Osteocyte (in vitro differentiated cells): ENCODE results near the gene PIMREG. TPM values are rescaled to one million over a fixed set of nuclear protein-coding genes. Genes with fewer than 3 reads are reported as not detected.

Source experiments
- DNase-seq: peaks from one replicate; pipeline ENCODE4 v3.0.0; 2021; ENCODE audit warnings: mixed read lengths; ENCODE audit not compliant: unreplicated experiment; ENCODE audit errors: extremely low spot score
- H3K27ac Mint-ChIP-seq: one replicate; pipeline ENCODE4 v1.8.0; 2021; ENCODE audit warnings: mild to moderate bottlenecking, mixed read lengths; ENCODE audit not compliant: unreplicated experiment
- H3K27me3 Mint-ChIP-seq: one replicate; pipeline ENCODE4 v1.8.0; 2021; ENCODE audit warnings: mixed read lengths; ENCODE audit not compliant: unreplicated experiment
- H3K36me3 Mint-ChIP-seq: one replicate; pipeline ENCODE4 v1.8.0; 2021; ENCODE audit warnings: mixed read lengths; ENCODE audit not compliant: unreplicated experiment
- H3K4me1 Mint-ChIP-seq: one replicate; pipeline ENCODE4 v1.8.0; 2021; ENCODE audit warnings: mixed read lengths; ENCODE audit not compliant: unreplicated experiment
- H3K4me3 Mint-ChIP-seq: one replicate; pipeline ENCODE4 v1.8.0; 2021; ENCODE audit warnings: mild to moderate bottlenecking, moderate library complexity, mixed read lengths; ENCODE audit not compliant: unreplicated experiment
- H3K9me3 Mint-ChIP-seq: one replicate; pipeline ENCODE4 v1.8.0; 2021; ENCODE audit warnings: mixed read lengths; ENCODE audit not compliant: unreplicated experiment
- total RNA-seq: library from RNA; stranded (reverse); gene quantifications from 2 replicates; pipeline ENCODE4 v1.2.1, GENCODE V29; 2021
- TF ChIP-seq, protein P1 (sequence below): fragments of 200-600 bp; sonication (generic); IDR thresholded peaks from 2 replicates; pipeline ENCODE4 v1.5.0; 2021; ENCODE audit warnings: antibody characterized with exemption, mild to moderate bottlenecking, moderate library complexity

The PIMREG gene
- total RNA-seq, 1 donor from 2014 or later, result 8.9 TPM

GRCh38 chr17:6496116-6496481 lies 51.8 kb downstream of the PIMREG start:
- TF ChIP-seq, protein P1, sequence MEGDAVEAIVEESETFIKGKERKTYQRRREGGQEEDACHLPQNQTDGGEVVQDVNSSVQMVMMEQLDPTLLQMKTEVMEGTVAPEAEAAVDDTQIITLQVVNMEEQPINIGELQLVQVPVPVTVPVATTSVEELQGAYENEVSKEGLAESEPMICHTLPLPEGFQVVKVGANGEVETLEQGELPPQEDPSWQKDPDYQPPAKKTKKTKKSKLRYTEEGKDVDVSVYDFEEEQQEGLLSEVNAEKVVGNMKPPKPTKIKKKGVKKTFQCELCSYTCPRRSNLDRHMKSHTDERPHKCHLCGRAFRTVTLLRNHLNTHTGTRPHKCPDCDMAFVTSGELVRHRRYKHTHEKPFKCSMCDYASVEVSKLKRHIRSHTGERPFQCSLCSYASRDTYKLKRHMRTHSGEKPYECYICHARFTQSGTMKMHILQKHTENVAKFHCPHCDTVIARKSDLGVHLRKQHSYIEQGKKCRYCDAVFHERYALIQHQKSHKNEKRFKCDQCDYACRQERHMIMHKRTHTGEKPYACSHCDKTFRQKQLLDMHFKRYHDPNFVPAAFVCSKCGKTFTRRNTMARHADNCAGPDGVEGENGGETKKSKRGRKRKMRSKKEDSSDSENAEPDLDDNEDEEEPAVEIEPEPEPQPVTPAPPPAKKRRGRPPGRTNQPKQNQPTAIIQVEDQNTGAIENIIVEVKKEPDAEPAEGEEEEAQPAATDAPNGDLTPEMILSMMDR, result no peak
- peaks cover 16% of the 10 kb centered on the region for H3K27me3 Mint-ChIP-seq

DNA sequence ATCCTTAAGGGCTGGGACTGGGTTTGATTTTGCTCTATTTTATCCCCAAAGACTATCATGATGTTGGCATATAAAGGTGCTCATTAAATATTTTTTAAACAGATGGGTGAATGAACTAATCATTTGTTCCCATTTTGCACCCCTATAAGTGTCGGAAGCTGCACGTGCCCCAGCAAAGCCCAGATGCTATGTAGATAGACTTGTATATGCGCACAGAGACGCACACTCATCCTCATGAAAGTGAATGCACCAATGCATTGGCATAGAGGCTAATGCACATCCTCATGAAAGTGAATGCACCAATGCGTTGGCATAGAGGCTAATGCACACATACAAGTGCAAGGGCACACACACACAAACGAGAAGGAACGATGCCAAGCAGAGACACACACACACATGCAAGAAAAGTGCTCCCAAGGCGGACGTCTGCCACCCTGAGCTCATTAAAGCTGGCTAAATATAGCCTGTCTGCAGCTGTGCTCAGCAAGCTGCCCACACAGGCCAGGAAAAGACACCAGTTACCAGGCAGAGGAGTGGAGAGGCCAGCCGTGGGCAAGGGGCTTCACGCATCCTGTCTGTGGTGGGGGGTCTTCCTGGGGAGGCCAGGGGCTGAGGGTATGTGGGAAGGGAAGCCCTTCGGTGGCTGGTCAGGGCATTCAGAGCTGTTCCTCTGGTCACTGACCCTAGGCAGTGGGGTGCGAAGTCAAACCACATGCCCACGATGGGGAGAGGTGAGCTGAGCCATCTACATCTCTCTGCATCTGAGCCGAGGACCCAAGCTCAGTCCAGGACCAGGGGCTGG lies 52.6 kb downstream of the PIMREG start:
- Mint-ChIP-seq H3K4me3 (no peak overlapping the region), H3K4me1 (no peaks in the 10 kb centered on the region), H3K9me3 (no peaks in the 10 kb centered on the region), H3K27me3 (peaks cover 16% of the 10 kb centered on the region), H3K36me3 (no peaks in the 10 kb centered on the region), H3K27ac (no peak overlapping the region)
- no peak for DNase-seq
- TF ChIP-seq, protein P1, result no peak

More at GRCh38 chr17:6496116-6496481, 51.8 kb downstream of the PIMREG start:
- no peaks in the 10 kb centered on the region for H3K4me1 Mint-ChIP-seq
- H3K9me3 Mint-ChIP-seq, result no peaks in the 10 kb centered on the region
- H3K36me3 Mint-ChIP-seq, result no peaks in the 10 kb centered on the region
- no peak for DNase-seq
- H3K27ac Mint-ChIP-seq, result no peak overlapping the region
- H3K4me3 Mint-ChIP-seq, result no peak overlapping the region

- TF ChIP-seq, protein P1, result no peak
- no peaks in the 10 kb centered on the region for H3K9me3 Mint-ChIP-seq
- no peak overlapping the region for H3K27ac Mint-ChIP-seq
- H3K27me3 Mint-ChIP-seq, result peaks cover 16% of the 10 kb centered on the region
- no peak overlapping the region for H3K4me3 Mint-ChIP-seq
- DNase-seq, result no peak
- no peaks in the 10 kb centered on the region for H3K36me3 Mint-ChIP-seq
- H3K4me1 Mint-ChIP-seq, result no peaks in the 10 kb centered on the region
Observed at GRCh38 chr17:6497496-6498221, 53.4 kb downstream of the PIMREG start.

- Mint-ChIP-seq H3K36me3 (no peaks in the 10 kb centered on the region), H3K27ac (no peak overlapping the region), H3K4me3 (no peak overlapping the region), H3K9me3 (no peaks in the 10 kb centered on the region), H3K4me1 (no peaks in the 10 kb centered on the region), H3K27me3 (peaks cover 16% of the 10 kb centered on the region)
- DNase-seq, result no peak
- TF ChIP-seq, protein P1, result no peak
Observed at GRCh38 chr17:6498356-6498755, 54.1 kb downstream of the PIMREG start.

DNA sequence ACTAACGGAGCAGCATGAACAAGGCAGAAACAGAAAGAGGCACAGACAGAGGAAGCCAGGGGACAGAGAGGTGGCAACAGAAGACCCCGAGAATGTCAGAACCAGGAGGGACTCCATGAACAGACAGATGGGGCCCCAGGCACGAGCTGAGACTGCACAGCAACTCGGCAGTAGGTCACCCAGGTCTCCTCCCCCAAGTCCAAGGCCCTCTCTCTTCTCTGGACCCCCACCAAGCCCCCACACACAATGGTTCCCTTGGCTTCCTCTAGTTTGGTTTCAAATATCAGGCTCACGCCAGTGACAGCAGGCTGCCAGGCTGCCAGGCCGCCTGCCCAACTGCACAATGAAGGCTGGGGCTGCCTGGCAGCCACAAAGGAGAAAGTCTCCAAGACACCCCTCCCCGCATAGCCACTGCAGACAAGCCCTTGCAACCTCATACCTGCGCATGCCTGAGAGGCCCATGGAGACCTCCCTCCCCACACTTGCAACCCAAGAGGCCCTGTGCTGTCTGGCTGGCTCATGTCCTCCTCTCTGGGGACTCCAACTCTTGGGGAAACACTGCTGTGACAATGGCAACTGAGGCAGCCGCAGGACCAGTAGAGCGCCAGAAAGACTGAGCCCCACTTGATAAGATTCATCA lies 54.8 kb downstream of the PIMREG start:
- H3K27ac Mint-ChIP-seq, result no peak overlapping the region
- no peaks in the 10 kb centered on the region for H3K9me3 Mint-ChIP-seq
- no peaks in the 10 kb centered on the region for H3K4me1 Mint-ChIP-seq
- H3K4me3 Mint-ChIP-seq, result no peak overlapping the region
- TF ChIP-seq, protein P1, result no peak
- DNase-seq, result no peak
- H3K27me3 Mint-ChIP-seq, result peaks cover 16% of the 10 kb centered on the region
- H3K36me3 Mint-ChIP-seq, result no peaks in the 10 kb centered on the region
